Measurements from ENCODE around the gene COL27A1. TPM values are rescaled to one million over a fixed set of nuclear protein-coding genes. Genes with fewer than 3 reads are reported as not detected.

Gene COL27A1
- total RNA-seq, 5 donors from 2014 or later (not counting 1 experiment from before 2014, with no cell fraction given) = 0.53 to 1.7 (median 0.95) TPM

GRCh38 chr9:114286146-114286679 lies 130.9 kb downstream of the COL27A1 start:
- no peak overlapping the region for H3K27ac ChIP-seq (ENCODE audit: low read length)
- no peaks in the 10 kb centered on the region for H3K9me3 ChIP-seq
- Mint-ChIP-seq H3K27ac (no peak overlapping the region), H3K27me3 (peaks cover 4 to 5% of the 10 kb centered on the region in 2 donors), H3K36me3 (no peaks in the 10 kb centered on the region), H3K4me3 (no peak overlapping the region), H3K4me1 (peaks cover 4 to 5% (median 4%) of the 10 kb centered on the region in 3 donors), H3K9me3 (no peaks in the 10 kb centered on the region)
- H3K27me3 ChIP-seq (replicated peaks in 1 of 2; ENCODE audit: control insufficient read depth in 2 of 2, extremely low read depth in 1 of 2, insufficient read depth in 2 of 2, low read length in 1 of 2) = peaks cover 0 to 23% of the 10 kb centered on the region in 2 experiments
- no peak overlapping the region for H3K4me3 ChIP-seq (ENCODE audit: control insufficient read depth in 1 of 2, extremely low read depth in 1 of 2, low read length in 1 of 2)
- ATAC-seq (replicated peaks in 1 of 4) (no peak), DNase-seq (no peak)
- CTCF ChIA-PET = interaction anchor here in 1 of 2 donors (0.5 kb wide), 1 partner anchor 178 kb away, joined by 5 read pairs; no protein-coding TSS in a partner anchor
- H3K36me3 ChIP-seq (ENCODE audit: control insufficient read depth in 2 of 2, extremely low read depth in 1 of 2, insufficient read depth in 1 of 2, low read length in 1 of 2) = no peaks in the 10 kb centered on the region
- no peaks in the 10 kb centered on the region for H3K4me1 ChIP-seq (ENCODE audit: control insufficient read depth in 1 of 2, extremely low read depth in 1 of 2, insufficient read depth in 2 of 2, low read length in 2 of 2)
- 86% methylated on average over 1 of the region's 10 CpGs for WGBS (ENCODE audit: insufficient coverage)
- POLR2A ChIA-PET = no interaction called here

- 82% methylated on average over 9 of the region's 16 CpGs for WGBS (ENCODE audit: insufficient coverage)
- no peaks in the 10 kb centered on the region for H3K4me1 ChIP-seq (ENCODE audit: control insufficient read depth in 1 of 2, extremely low read depth in 1 of 2, insufficient read depth in 2 of 2, low read length in 2 of 2)
- H3K27ac ChIP-seq (ENCODE audit: low read length) = no peak overlapping the region
- ChIA-PET CTCF (no interaction called here), POLR2A (no interaction called here)
- Mint-ChIP-seq H3K4me3 (no peak overlapping the region), H3K27ac (no peak overlapping the region), H3K36me3 (no peaks in the 10 kb centered on the region), H3K9me3 (no peaks in the 10 kb centered on the region), H3K27me3 (peaks cover 4 to 6% of the 10 kb centered on the region in 2 donors), H3K4me1 (peaks cover 4 to 6% (median 4%) of the 10 kb centered on the region in 3 donors)
- H3K36me3 ChIP-seq (ENCODE audit: control insufficient read depth in 2 of 2, extremely low read depth in 1 of 2, insufficient read depth in 1 of 2, low read length in 1 of 2) = no peaks in the 10 kb centered on the region
- DNase-seq (no peak), ATAC-seq (replicated peaks in 1 of 4) (no peak)
- H3K27me3 ChIP-seq (replicated peaks in 1 of 2; ENCODE audit: control insufficient read depth in 2 of 2, extremely low read depth in 1 of 2, insufficient read depth in 2 of 2, low read length in 1 of 2) = peaks cover 0 to 32% of the 10 kb centered on the region in 2 experiments
- H3K9me3 ChIP-seq = no peaks in the 10 kb centered on the region
- H3K4me3 ChIP-seq (ENCODE audit: control insufficient read depth in 1 of 2, extremely low read depth in 1 of 2, low read length in 1 of 2) = no peak overlapping the region
These were observed 131.8 kb downstream of the COL27A1 start for GRCh38 chr9:114287001-114287762.

GRCh38 chr9:114287763-114288192 lies 132.4 kb downstream of the COL27A1 start:
- Mint-ChIP-seq H3K36me3 (no peaks in the 10 kb centered on the region), H3K4me1 (peaks cover 4 to 6% (median 4%) of the 10 kb centered on the region in 3 donors), H3K27ac (no peak overlapping the region), H3K9me3 (no peaks in the 10 kb centered on the region), H3K4me3 (no peak overlapping the region), H3K27me3 (peaks cover 4 to 8% of the 10 kb centered on the region in 2 donors)
- Histone ChIP-seq H3K27ac (ENCODE audit: low read length) (no peak overlapping the region), H3K9me3 (no peaks in the 10 kb centered on the region), H3K4me3 (ENCODE audit: control insufficient read depth in 1 of 2, extremely low read depth in 1 of 2, low read length in 1 of 2) (no peak overlapping the region), H3K36me3 (ENCODE audit: control insufficient read depth in 2 of 2, extremely low read depth in 1 of 2, insufficient read depth in 1 of 2, low read length in 1 of 2) (no peaks in the 10 kb centered on the region), H3K4me1 (ENCODE audit: control insufficient read depth in 1 of 2, extremely low read depth in 1 of 2, insufficient read depth in 2 of 2, low read length in 2 of 2) (no peaks in the 10 kb centered on the region), H3K27me3 (replicated peaks in 1 of 2; ENCODE audit: control insufficient read depth in 2 of 2, extremely low read depth in 1 of 2, insufficient read depth in 2 of 2, low read length in 1 of 2) (peaks cover 0 to 35% of the 10 kb centered on the region in 2 experiments)
- ChIA-PET POLR2A (no interaction called here), CTCF (interaction anchor here in 1 of 2 donors (1.3 kb wide), 1 partner anchor 179 kb away, joined by 4 read pairs; no protein-coding TSS in a partner anchor)
- ATAC-seq (replicated peaks in 1 of 4) = no peak
- peak in 1 of 35 experiments; percentile 1 for DNase-seq
- WGBS (ENCODE audit: insufficient coverage) = 86% methylated on average over 13 of the region's 15 CpGs

- Mint-ChIP-seq H3K9me3 (no peaks in the 10 kb centered on the region), H3K36me3 (no peaks in the 10 kb centered on the region), H3K27me3 (peaks cover 4 to 8% of the 10 kb centered on the region in 2 donors), H3K4me3 (no peak overlapping the region), H3K4me1 (peaks cover 4 to 6% (median 4%) of the 10 kb centered on the region in 3 donors), H3K27ac (no peak overlapping the region)
- no peaks in the 10 kb centered on the region for H3K36me3 ChIP-seq (ENCODE audit: control insufficient read depth in 2 of 2, extremely low read depth in 1 of 2, insufficient read depth in 1 of 2, low read length in 1 of 2)
- DNase-seq (peak in 2 of 35 experiments; percentile 0 to 4), ATAC-seq (replicated peaks in 1 of 4) (no peak)
- no peaks in the 10 kb centered on the region for H3K9me3 ChIP-seq
- H3K27me3 ChIP-seq (replicated peaks in 1 of 2; ENCODE audit: control insufficient read depth in 2 of 2, extremely low read depth in 1 of 2, insufficient read depth in 2 of 2, low read length in 1 of 2) = peaks cover 0 to 35% of the 10 kb centered on the region in 2 experiments
- ChIA-PET CTCF (interaction anchor here in 1 of 2 donors (1.3 kb wide), 1 partner anchor 180 kb away, joined by 4 read pairs; no protein-coding TSS in a partner anchor), POLR2A (no interaction called here)
- no peaks in the 10 kb centered on the region for H3K4me1 ChIP-seq (ENCODE audit: control insufficient read depth in 1 of 2, extremely low read depth in 1 of 2, insufficient read depth in 2 of 2, low read length in 2 of 2)
- H3K4me3 ChIP-seq (ENCODE audit: control insufficient read depth in 1 of 2, extremely low read depth in 1 of 2, low read length in 1 of 2) = no peak overlapping the region
- WGBS (ENCODE audit: insufficient coverage) = 80% methylated on average over 14 of the region's 23 CpGs
- no peak overlapping the region for H3K27ac ChIP-seq (ENCODE audit: low read length)
These were observed 133.1 kb downstream of the COL27A1 start for GRCh38 chr9:114288193-114289091.

GRCh38 chr9:114289106-114289505 lies 133.8 kb downstream of the COL27A1 start:
- DNase-seq (peak in 1 of 35 experiments; percentile 21), ATAC-seq (replicated peaks in 1 of 4) (no peak)
- whole genome bisulfite sequencing (ENCODE audit: insufficient coverage) = 90% methylated on average over 8 of the region's 13 CpGs
- Histone ChIP-seq H3K9me3 (no peaks in the 10 kb centered on the region), H3K4me3 (ENCODE audit: control insufficient read depth in 1 of 2, extremely low read depth in 1 of 2, low read length in 1 of 2) (no peak overlapping the region), H3K27me3 (replicated peaks in 1 of 2; ENCODE audit: control insufficient read depth in 2 of 2, extremely low read depth in 1 of 2, insufficient read depth in 2 of 2, low read length in 1 of 2) (peaks cover 0 to 31% of the 10 kb centered on the region in 2 experiments), H3K36me3 (ENCODE audit: control insufficient read depth in 2 of 2, extremely low read depth in 1 of 2, insufficient read depth in 1 of 2, low read length in 1 of 2) (no peaks in the 10 kb centered on the region), H3K27ac (ENCODE audit: low read length) (no peak overlapping the region), H3K4me1 (ENCODE audit: control insufficient read depth in 1 of 2, extremely low read depth in 1 of 2, insufficient read depth in 2 of 2, low read length in 2 of 2) (no peaks in the 10 kb centered on the region)
- ChIA-PET CTCF (interaction anchor here in 1 of 2 donors (1.3 kb wide), 1 partner anchor 180 kb away, joined by 4 read pairs; no protein-coding TSS in a partner anchor), POLR2A (no interaction called here)
- Mint-ChIP-seq H3K27ac (no peak overlapping the region), H3K27me3 (peaks cover 4 to 8% of the 10 kb centered on the region in 2 donors), H3K9me3 (no peaks in the 10 kb centered on the region), H3K4me1 (peaks cover 4 to 6% (median 4%) of the 10 kb centered on the region in 3 donors), H3K4me3 (no peak overlapping the region), H3K36me3 (no peaks in the 10 kb centered on the region)

Data from T-cell (primary cell).